SU-DHL-6 (cell line): ENCODE measurements around the gene SPTLC1.

ENCODE experiments used
- EZH2phosphoT487 ChIP-seq: fragments of 200-600 bp; sonication (generic), shearing (Covaris generic); conservative IDR thresholded peaks from 2 replicates; pipeline ENCODE4 v1.6.1; 2018; ENCODE audit warnings: mild to moderate bottlenecking, antibody characterized with exemption, low read length, moderate library complexity, mixed read lengths
- TF ChIP-seq, protein P1 (sequence below): fragments of 200-600 bp; sonication (generic); IDR thresholded peaks from one replicate; pipeline ENCODE4 v1.5.1; 2017; ENCODE audit warnings: antibody characterized with exemption, mild to moderate bottlenecking, low read length, moderate library complexity; ENCODE audit not compliant: insufficient read depth, poor library complexity, severe bottlenecking

GRCh38 chr9:92032891-92033290, 82.3 kb downstream of the SPTLC1 start:
- TF ChIP-seq, protein P1, sequence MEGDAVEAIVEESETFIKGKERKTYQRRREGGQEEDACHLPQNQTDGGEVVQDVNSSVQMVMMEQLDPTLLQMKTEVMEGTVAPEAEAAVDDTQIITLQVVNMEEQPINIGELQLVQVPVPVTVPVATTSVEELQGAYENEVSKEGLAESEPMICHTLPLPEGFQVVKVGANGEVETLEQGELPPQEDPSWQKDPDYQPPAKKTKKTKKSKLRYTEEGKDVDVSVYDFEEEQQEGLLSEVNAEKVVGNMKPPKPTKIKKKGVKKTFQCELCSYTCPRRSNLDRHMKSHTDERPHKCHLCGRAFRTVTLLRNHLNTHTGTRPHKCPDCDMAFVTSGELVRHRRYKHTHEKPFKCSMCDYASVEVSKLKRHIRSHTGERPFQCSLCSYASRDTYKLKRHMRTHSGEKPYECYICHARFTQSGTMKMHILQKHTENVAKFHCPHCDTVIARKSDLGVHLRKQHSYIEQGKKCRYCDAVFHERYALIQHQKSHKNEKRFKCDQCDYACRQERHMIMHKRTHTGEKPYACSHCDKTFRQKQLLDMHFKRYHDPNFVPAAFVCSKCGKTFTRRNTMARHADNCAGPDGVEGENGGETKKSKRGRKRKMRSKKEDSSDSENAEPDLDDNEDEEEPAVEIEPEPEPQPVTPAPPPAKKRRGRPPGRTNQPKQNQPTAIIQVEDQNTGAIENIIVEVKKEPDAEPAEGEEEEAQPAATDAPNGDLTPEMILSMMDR, result no peak
- no peak for TF ChIP-seq EZH2phosphoT487
